Mesendoderm (in vitro differentiated cells): ENCODE measurements around the gene CLIP4.

Experiments
- DNase-seq: peaks from one replicate; pipeline ENCODE4 v3.0.0; 2013
- H2AK5ac ChIP-seq: 2 replicates; pipeline ENCODE4 v1.6.1; 2013; ENCODE audit warnings: low read length, inconsistent platforms
- H2BK120ac ChIP-seq: 2 replicates; pipeline ENCODE4 v1.6.1; 2013; ENCODE audit warnings: low read depth, mild to moderate bottlenecking, low read length, moderate library complexity, mixed read lengths
- H2BK15ac ChIP-seq: replicated peaks from 2 replicates; pipeline ENCODE4 v1.6.1; 2013; ENCODE audit warnings: low read depth, mild to moderate bottlenecking, moderate library complexity
- H2BK5ac ChIP-seq: 2 replicates; pipeline ENCODE4 v1.6.1; 2013; ENCODE audit warnings: low read length, inconsistent platforms
- H3K18ac ChIP-seq: 2 replicates; pipeline ENCODE4 v1.6.1; 2013; ENCODE audit warnings: mild to moderate bottlenecking, low read length, mixed read lengths
- H3K23ac ChIP-seq: one replicate; pipeline ENCODE4 v1.6.1; 2013; ENCODE audit warnings: low read length
- H3K27ac ChIP-seq: 2 replicates; pipeline ENCODE4 v1.5.1; 2013; ENCODE audit warnings: low read depth, mild to moderate bottlenecking, inconsistent platforms, low read length, moderate library complexity
- H3K27me3 ChIP-seq: 2 replicates; pipeline ENCODE4 v1.6.1; 2013; ENCODE audit warnings: low read length, control low read depth, mild to moderate bottlenecking, inconsistent platforms; ENCODE audit not compliant: insufficient read depth, poor library complexity
- H3K36me3 ChIP-seq: 2 replicates; pipeline ENCODE4 v1.6.1; 2013; ENCODE audit warnings: low read length, inconsistent platforms; ENCODE audit not compliant: control insufficient read depth, insufficient read depth
- H3K4ac ChIP-seq: one replicate; pipeline ENCODE4 v1.6.1; 2013; ENCODE audit warnings: low read depth, mild to moderate bottlenecking, low read length, moderate library complexity
- H3K4me1 ChIP-seq: 2 replicates; pipeline ENCODE4 v1.6.1; 2013; ENCODE audit warnings: low read depth, low read length, inconsistent platforms; ENCODE audit not compliant: control insufficient read depth
- H3K4me2 ChIP-seq: 2 replicates; pipeline ENCODE4 v1.6.1; 2013; ENCODE audit warnings: low read length
- H3K4me3 ChIP-seq: 2 replicates; pipeline ENCODE4 v1.5.1; 2013; ENCODE audit warnings: mild to moderate bottlenecking, low read length
- H3K56ac ChIP-seq: one replicate; pipeline ENCODE4 v1.6.1; 2013; ENCODE audit warnings: low read length
- H3K79me1 ChIP-seq: 2 replicates; pipeline ENCODE4 v1.6.1; 2013; ENCODE audit warnings: low read length, inconsistent platforms
- H3K79me2 ChIP-seq: 2 replicates; pipeline ENCODE4 v1.6.1; 2013; ENCODE audit warnings: mild to moderate bottlenecking, low read length; ENCODE audit not compliant: control insufficient read depth, insufficient read depth
- H3K9ac ChIP-seq: 2 replicates; pipeline ENCODE4 v1.6.1; 2013; ENCODE audit warnings: low read length, inconsistent platforms
- H4K5ac ChIP-seq: one replicate; pipeline ENCODE4 v1.6.1; 2013; ENCODE audit warnings: low read length
- H4K8ac ChIP-seq: one replicate; pipeline ENCODE4 v1.6.1; 2013; ENCODE audit warnings: low read depth, mild to moderate bottlenecking, control low read depth, low read length, moderate library complexity
- WGBS: extraction: QIAGEN DNeasy Blood & Tissue Kit; methylation state at CpG from one replicate; pipeline ENCODE4 v1.1.7; 2013; ENCODE audit warnings: low lambda C conversion rate, missing lambda C conversion rate; ENCODE audit not compliant: insufficient coverage; ENCODE audit errors: extremely low coverage; 5-methylcytosine and 5-hydroxymethylcytosine counted together

CLIP4 gene

DNA sequence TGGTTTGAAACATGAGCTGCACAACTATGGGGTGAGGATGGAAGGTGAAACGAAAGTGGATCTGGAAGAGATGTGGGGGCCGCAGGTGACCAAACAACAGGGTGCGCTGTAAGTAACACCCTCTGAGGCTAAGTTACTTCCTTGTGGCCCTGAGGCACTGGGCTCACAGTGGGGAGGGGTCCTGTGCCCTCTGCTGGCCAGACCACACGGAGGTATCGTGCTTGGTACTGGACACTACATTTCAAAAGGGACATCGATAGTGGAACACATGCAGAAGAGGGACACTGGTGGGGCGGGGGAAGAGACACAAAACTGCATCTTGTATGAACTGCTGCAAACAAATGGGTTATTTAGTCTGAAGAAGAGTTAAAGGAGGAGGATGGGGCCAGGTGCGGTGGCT lies 110.6 kb downstream of the CLIP4 start:
- Histone ChIP-seq H3K27me3 (no peaks in the 10 kb centered on the region), H3K9ac (no peak overlapping the region), H3K4me3 (no peak overlapping the region), H3K4me2 (no peak overlapping the region), H2BK120ac (no peak overlapping the region), H4K5ac (no peak overlapping the region), H3K27ac (no peak overlapping the region), H3K79me2 (no peaks in the 10 kb centered on the region), H2BK15ac (no peak overlapping the region), H3K79me1 (no peaks in the 10 kb centered on the region), H2BK5ac (no peak overlapping the region), H4K8ac (no peak overlapping the region), H3K4ac (no peak overlapping the region), H3K36me3 (no peaks in the 10 kb centered on the region), H2AK5ac (no peak overlapping the region), H3K18ac (no peak overlapping the region), H3K23ac (no peak overlapping the region), H3K4me1 (no peaks in the 10 kb centered on the region), H3K56ac (no peak overlapping the region)
- no CpG with 5 or more reads among the region's 8 CpGs for WGBS
- DNase-seq, result peak; percentile 21

DNA sequence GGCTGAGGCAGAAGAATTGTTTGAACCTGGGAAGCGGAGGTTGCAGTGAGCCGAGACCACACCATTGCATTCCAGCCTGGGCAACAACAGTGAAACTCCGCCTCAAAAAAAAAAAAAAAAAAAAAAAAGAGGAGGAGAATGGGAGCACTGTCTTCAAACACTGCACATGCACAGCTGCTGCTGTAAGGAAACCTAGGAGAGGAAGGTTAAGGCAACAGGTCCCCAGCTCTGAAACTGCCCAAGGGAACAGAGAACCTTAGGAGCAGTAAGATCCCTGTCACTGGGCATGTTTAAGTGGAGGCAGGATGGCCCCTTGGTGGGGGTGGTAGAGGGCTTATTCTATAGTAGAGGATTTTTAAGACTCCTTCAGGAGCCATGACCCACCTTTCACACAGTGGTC lies 111.2 kb downstream of the CLIP4 start:
- Histone ChIP-seq H3K79me1 (no peaks in the 10 kb centered on the region), H3K23ac (no peak overlapping the region), H4K5ac (no peak overlapping the region), H3K56ac (no peak overlapping the region), H3K4ac (no peak overlapping the region), H3K27me3 (no peaks in the 10 kb centered on the region), H2BK5ac (no peak overlapping the region), H3K27ac (no peak overlapping the region), H3K9ac (no peak overlapping the region), H3K4me1 (no peaks in the 10 kb centered on the region), H3K79me2 (no peaks in the 10 kb centered on the region), H3K18ac (no peak overlapping the region), H3K4me3 (no peak overlapping the region), H4K8ac (no peak overlapping the region), H2BK120ac (no peak overlapping the region), H2AK5ac (no peak overlapping the region), H3K36me3 (no peaks in the 10 kb centered on the region), H3K4me2 (no peak overlapping the region), H2BK15ac (no peak overlapping the region)
- no peak for DNase-seq
- WGBS, result no CpG with 5 or more reads among the region's 3 CpGs

DNA sequence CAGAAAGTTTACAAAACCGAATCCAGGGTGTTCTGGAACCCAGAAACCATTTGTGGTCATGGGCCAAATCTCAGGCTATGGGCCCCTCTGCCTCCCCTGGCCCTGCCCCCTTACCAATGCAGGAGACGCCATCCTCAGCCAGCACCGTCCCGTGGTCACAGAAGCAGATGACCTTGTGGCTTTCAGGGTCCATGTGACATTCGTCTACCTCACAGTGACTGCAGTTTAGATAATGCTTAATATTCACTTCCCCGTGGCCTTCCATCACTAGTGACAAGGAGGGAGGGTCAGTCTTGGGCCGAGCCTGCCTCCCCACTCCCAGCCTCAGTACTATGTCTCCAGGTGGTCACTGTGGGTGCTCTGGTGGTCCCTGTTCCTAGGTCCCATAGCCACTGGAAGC lies 111.6 kb downstream of the CLIP4 start:
- H2BK120ac ChIP-seq, result no peak overlapping the region
- no peak for DNase-seq
- no peak overlapping the region for H2BK15ac ChIP-seq
- H3K56ac ChIP-seq, result no peak overlapping the region
- no peak overlapping the region for H3K18ac ChIP-seq
- H3K4me1 ChIP-seq, result no peaks in the 10 kb centered on the region
- H3K4me3 ChIP-seq, result no peak overlapping the region
- no peaks in the 10 kb centered on the region for H3K79me2 ChIP-seq
- no peak overlapping the region for H3K9ac ChIP-seq
- no peak overlapping the region for H3K23ac ChIP-seq
- H4K5ac ChIP-seq, result no peak overlapping the region
- no peak overlapping the region for H4K8ac ChIP-seq
- H2AK5ac ChIP-seq, result no peak overlapping the region
- H3K27ac ChIP-seq, result no peak overlapping the region
- no CpG with 5 or more reads among the region's 7 CpGs for WGBS
- no peaks in the 10 kb centered on the region for H3K36me3 ChIP-seq
- no peak overlapping the region for H3K4me2 ChIP-seq
- H2BK5ac ChIP-seq, result no peak overlapping the region
- H3K4ac ChIP-seq, result no peak overlapping the region
- H3K79me1 ChIP-seq, result no peaks in the 10 kb centered on the region
- no peaks in the 10 kb centered on the region for H3K27me3 ChIP-seq

DNA sequence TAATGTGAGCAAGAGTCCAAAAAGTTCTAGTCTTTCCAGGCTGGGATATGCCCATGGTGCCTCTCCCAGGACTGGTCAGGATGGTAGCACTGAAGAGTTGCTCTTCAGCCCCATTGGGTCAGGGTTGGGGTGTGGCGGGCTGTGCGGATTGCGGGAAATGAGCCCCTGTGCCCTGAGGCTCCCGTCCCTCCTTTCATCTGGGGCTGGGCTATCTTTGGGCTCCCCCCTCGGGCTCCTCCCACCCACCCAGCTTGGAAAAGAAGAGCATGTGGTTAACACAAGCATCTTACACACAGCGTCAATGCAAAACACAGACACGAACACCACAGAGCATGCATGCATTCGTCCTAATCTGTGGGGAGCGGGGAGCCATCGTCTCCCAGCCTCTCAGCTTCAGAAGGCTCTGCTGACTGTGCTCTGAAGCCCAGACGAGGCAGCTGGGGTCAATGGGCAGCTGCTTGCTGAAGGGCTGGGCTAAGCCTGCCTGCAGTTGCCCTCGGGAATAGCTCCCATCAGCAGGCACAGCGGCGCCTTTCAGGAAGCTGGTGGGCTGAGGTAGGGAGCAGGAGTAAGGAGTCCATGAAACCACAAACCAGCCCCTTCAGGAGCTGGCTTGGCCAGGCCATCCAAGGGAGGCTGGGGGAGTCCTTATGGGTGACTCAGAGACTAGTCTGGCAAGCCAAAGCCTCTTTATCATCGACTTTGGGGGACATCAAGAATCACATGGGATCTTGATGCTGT lies 112.9 kb downstream of the CLIP4 start:
- no peak overlapping the region for H3K27ac ChIP-seq
- no peaks in the 10 kb centered on the region for H3K79me2 ChIP-seq
- no peak overlapping the region for H4K5ac ChIP-seq
- no peak overlapping the region for H3K9ac ChIP-seq
- no peak overlapping the region for H3K18ac ChIP-seq
- no peak overlapping the region for H4K8ac ChIP-seq
- no peak overlapping the region for H3K4me3 ChIP-seq
- no peak overlapping the region for H2BK120ac ChIP-seq
- H3K56ac ChIP-seq, result no peak overlapping the region
- H3K36me3 ChIP-seq, result no peaks in the 10 kb centered on the region
- no CpG with 5 or more reads among the region's 15 CpGs for WGBS
- H2AK5ac ChIP-seq, result no peak overlapping the region
- no peak overlapping the region for H2BK15ac ChIP-seq
- H3K27me3 ChIP-seq, result no peaks in the 10 kb centered on the region
- H2BK5ac ChIP-seq, result no peak overlapping the region
- H3K4me1 ChIP-seq, result no peaks in the 10 kb centered on the region
- H3K4ac ChIP-seq, result no peak overlapping the region
- DNase-seq, result peak; percentile 5
- no peaks in the 10 kb centered on the region for H3K79me1 ChIP-seq
- H3K4me2 ChIP-seq, result no peak overlapping the region
- no peak overlapping the region for H3K23ac ChIP-seq

GRCh38 chr2:29228947-29229346 lies 113.7 kb downstream of the CLIP4 start:
- H2AK5ac ChIP-seq, result no peak overlapping the region
- no peak overlapping the region for H3K56ac ChIP-seq
- H3K27ac ChIP-seq, result no peak overlapping the region
- no peak overlapping the region for H2BK15ac ChIP-seq
- no peaks in the 10 kb centered on the region for H3K27me3 ChIP-seq
- H3K79me2 ChIP-seq, result no peaks in the 10 kb centered on the region
- no peaks in the 10 kb centered on the region for H3K79me1 ChIP-seq
- H3K18ac ChIP-seq, result no peak overlapping the region
- no CpG with 5 or more reads among the region's 9 CpGs for WGBS
- no peak overlapping the region for H4K5ac ChIP-seq
- no peak for DNase-seq
- H3K9ac ChIP-seq, result no peak overlapping the region
- no peak overlapping the region for H3K4me3 ChIP-seq
- H2BK5ac ChIP-seq, result no peak overlapping the region
- no peak overlapping the region for H2BK120ac ChIP-seq
- no peak overlapping the region for H3K4me2 ChIP-seq
- no peak overlapping the region for H3K4ac ChIP-seq
- H3K23ac ChIP-seq, result no peak overlapping the region
- H3K4me1 ChIP-seq, result no peaks in the 10 kb centered on the region
- H4K8ac ChIP-seq, result no peak overlapping the region
- H3K36me3 ChIP-seq, result no peaks in the 10 kb centered on the region

DNA sequence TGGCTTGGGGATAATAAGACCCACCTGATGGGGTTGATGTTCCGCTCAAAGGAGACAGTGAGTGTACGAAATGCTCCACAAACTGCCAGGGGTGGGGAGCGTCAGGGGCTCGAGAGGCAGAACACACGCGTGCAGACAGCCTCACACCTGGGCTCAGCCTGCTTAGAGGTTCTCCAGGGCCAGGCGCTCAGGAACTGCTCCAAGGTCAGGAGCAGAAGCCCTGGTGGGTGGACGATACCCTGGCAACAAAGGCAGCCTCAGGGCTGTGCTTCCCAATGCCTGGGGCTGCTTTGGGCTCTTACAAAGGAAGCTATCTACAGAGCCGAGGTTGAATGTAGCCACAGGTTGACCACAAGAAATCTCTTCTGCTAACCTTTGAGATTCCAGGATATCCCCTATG lies 114.4 kb downstream of the CLIP4 start:
- no CpG with 5 or more reads among the region's 9 CpGs for WGBS
- no peak overlapping the region for H3K27ac ChIP-seq
- no peaks in the 10 kb centered on the region for H3K79me1 ChIP-seq
- no peak overlapping the region for H2BK15ac ChIP-seq
- no peak overlapping the region for H2BK120ac ChIP-seq
- no peak overlapping the region for H2AK5ac ChIP-seq
- H4K8ac ChIP-seq, result no peak overlapping the region
- no peak overlapping the region for H3K56ac ChIP-seq
- no peak overlapping the region for H3K4me2 ChIP-seq
- no peak overlapping the region for H4K5ac ChIP-seq
- H3K23ac ChIP-seq, result no peak overlapping the region
- no peaks in the 10 kb centered on the region for H3K36me3 ChIP-seq
- H3K9ac ChIP-seq, result no peak overlapping the region
- no peaks in the 10 kb centered on the region for H3K79me2 ChIP-seq
- H2BK5ac ChIP-seq, result no peak overlapping the region
- H3K4ac ChIP-seq, result no peak overlapping the region
- H3K4me3 ChIP-seq, result no peak overlapping the region
- H3K18ac ChIP-seq, result no peak overlapping the region
- no peaks in the 10 kb centered on the region for H3K27me3 ChIP-seq
- no peaks in the 10 kb centered on the region for H3K4me1 ChIP-seq
- no peak for DNase-seq
